Gastrocnemius medialis (tissue), 4 donors: ENCODE data around the gene GPC6. TPM values are rescaled to one million over a fixed set of nuclear protein-coding genes. Genes with fewer than 3 reads are reported as not detected.

Experiments
- ATAC-seq, 2 donors: fragments of 150-250 bp; one replicate each; pipeline ENCODE4 v1.9.1; 2016
- DNase-seq, 2 donors: peaks; one replicate each; pipeline ENCODE4 v3.0.0-alpha.2; 2019
- H3K27ac ChIP-seq, 4 donors: fragments of 200-600 bp; sonication (generic); 1 replicate in 1 of 4; 2 replicates in 3 of 4; pipeline ENCODE4 v1.5.1; 2016 to 2018; ENCODE audit warnings: mild to moderate bottlenecking in 2 of 4, moderate library complexity in 1 of 4
- H3K27me3 ChIP-seq, 3 donors: fragments of 200-600 bp; sonication (generic) in 2 of 3; 1 replicate in 1 of 3; 2 replicates in 2 of 3; pipeline versions ENCODE4 v1.5.1 to v1.6.0; 2016 to 2019; ENCODE audit warnings: mild to moderate bottlenecking in 1 of 3, moderate library complexity in 1 of 3
- H3K36me3 ChIP-seq, 2 donors: fragments of 200-600 bp; sonication (generic) in 1 of 2; one replicate each; pipeline ENCODE4 v1.5.1; 2017 to 2018
- H3K4me1 ChIP-seq, 2 donors: fragments of 200-600 bp; sonication (generic) in 1 of 2; one replicate each; pipeline ENCODE4 v1.5.1; 2016 to 2017; ENCODE audit warnings: mild to moderate bottlenecking in 2 of 2
- H3K4me3 ChIP-seq, 4 donors: fragments of 200-600 bp; sonication (generic) in 3 of 4; 1 replicate in 1 of 4; 2 replicates in 3 of 4; pipeline ENCODE4 v1.5.1; 2016 to 2019; ENCODE audit warnings: mild to moderate bottlenecking in 2 of 4
- H3K9me3 ChIP-seq, 3 donors: fragments of 200-600 bp; sonication (generic) in 2 of 3; 1 replicate in 1 of 3; 2 replicates in 2 of 3; pipeline ENCODE4 v1.5.1; 2016 to 2019
- POLR2A ChIP-seq, 2 donors: fragments of 450-650 bp; IDR thresholded peaks; one replicate each; pipeline ENCODE4 v1.6.1; 2017; ENCODE audit warnings: antibody characterized with exemption in 2 of 2, mild to moderate bottlenecking in 2 of 2, moderate library complexity in 2 of 2
- in situ Hi-C, 4 donors: fragments of 200-750 bp; cut with MboI; loops; one replicate each; pipeline versions ENCODE4 v1.15.0 to v1.8.0; 2017; ENCODE audit warnings: low sequenced_read_pairs in 4 of 4
- intact Hi-C: fragments of 100-400 bp; cut with DNase I; formaldehyde crosslinking; loops from one replicate; pipeline ENCODE4 v1.15.1; 2023; ENCODE audit warnings: low total_unique reads
- total RNA-seq, 4 donors: library from RNA; depleted of rRNA; stranded (reverse); fragments of >200 nt; gene quantifications; one replicate each; pipeline versions ENCODE4 v1.1.0 to v1.2.3, GENCODE V29; 2016
- TF ChIP-seq, protein P1 (sequence below), 5 experiments: fragments of 450-650 bp in 3 of 5; fragments of 200-600 bp in 2 of 5; sonication (generic) in 2 of 5; IDR thresholded peaks in 4 of 5; conservative IDR thresholded peaks in 1 of 5; 1 replicate in 4 of 5; 2 replicates in 1 of 5; pipeline ENCODE4 v1.5.1; 2016 to 2019; ENCODE audit warnings: antibody characterized with exemption in 5 of 5, mild to moderate bottlenecking in 3 of 5, moderate library complexity in 3 of 5

The GPC6 gene
- total RNA-seq, 4 donors from 2014 or later, result 0.47 to 0.88 (median 0.59) TPM

DNA sequence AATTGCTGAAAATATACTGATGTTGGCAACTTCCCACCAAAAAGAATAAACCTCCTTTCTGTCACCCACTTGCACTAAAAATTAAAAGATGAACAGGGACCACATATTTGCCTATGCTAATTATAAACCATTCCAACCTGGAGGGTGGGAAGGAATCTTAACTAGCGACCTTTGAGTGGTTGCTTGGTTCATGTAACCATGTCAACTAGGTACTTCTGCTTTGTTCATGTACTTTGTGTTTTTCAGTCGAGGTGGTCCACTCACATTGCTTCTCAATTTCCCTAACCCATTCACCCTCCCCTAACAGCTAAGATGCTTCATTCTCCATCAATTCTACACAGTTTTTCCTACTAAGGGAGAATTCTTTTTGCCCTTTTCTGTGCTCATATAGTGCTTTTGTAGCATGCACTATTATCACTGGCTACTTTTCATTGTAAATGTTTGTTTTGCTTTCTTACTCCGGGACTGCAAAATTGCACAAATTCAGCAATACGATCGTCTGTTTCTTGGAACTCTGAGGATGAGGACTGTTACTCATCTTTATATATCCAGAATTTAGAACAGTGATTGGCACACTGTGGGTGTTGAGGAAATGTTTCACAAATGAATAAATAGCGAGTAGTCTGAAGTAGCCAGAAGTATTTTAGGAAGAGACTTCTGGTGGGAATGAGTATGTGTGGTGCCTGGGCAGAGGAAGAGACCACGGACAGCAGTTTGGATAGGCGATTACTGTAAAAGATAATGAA, 187.5 kb downstream of the GPC6 start:
- Histone ChIP-seq H3K27me3 (no peaks in the 10 kb centered on the region), H3K9me3 (no peaks in the 10 kb centered on the region), H3K36me3 (no peaks in the 10 kb centered on the region), H3K27ac (no peak overlapping the region), H3K4me3 (no peak overlapping the region), H3K4me1 (no peaks in the 10 kb centered on the region)
- DNase-seq (no peak), ATAC-seq (no peak)
- in situ Hi-C loops (no loop called here), intact Hi-C loops (no loop called here)
- TF ChIP-seq, protein P1, sequence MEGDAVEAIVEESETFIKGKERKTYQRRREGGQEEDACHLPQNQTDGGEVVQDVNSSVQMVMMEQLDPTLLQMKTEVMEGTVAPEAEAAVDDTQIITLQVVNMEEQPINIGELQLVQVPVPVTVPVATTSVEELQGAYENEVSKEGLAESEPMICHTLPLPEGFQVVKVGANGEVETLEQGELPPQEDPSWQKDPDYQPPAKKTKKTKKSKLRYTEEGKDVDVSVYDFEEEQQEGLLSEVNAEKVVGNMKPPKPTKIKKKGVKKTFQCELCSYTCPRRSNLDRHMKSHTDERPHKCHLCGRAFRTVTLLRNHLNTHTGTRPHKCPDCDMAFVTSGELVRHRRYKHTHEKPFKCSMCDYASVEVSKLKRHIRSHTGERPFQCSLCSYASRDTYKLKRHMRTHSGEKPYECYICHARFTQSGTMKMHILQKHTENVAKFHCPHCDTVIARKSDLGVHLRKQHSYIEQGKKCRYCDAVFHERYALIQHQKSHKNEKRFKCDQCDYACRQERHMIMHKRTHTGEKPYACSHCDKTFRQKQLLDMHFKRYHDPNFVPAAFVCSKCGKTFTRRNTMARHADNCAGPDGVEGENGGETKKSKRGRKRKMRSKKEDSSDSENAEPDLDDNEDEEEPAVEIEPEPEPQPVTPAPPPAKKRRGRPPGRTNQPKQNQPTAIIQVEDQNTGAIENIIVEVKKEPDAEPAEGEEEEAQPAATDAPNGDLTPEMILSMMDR (IDR thresholded peaks at IDR 0.05 in 4 of 5, conservative IDR thresholded peaks at IDR 0.05 in 1 of 5), result no peak
- no peak for TF ChIP-seq POLR2A (IDR thresholded peaks at IDR 0.05)

GRCh38 chr13:93416736-93417355, 190.2 kb downstream of the GPC6 start:
- no peaks in the 10 kb centered on the region for H3K4me1 ChIP-seq
- in situ Hi-C loops, result no loop called here

GRCh38 chr13:93418398-93418797, 191.8 kb downstream of the GPC6 start:
- intact Hi-C loops, result no loop called here

More at GRCh38 chr13:93416736-93417355, 190.2 kb downstream of the GPC6 start:
- H3K27ac ChIP-seq, result no peak overlapping the region
- DNase-seq (no peak), ATAC-seq (no peak)
- no peaks in the 10 kb centered on the region for H3K9me3 ChIP-seq
- no peak overlapping the region for H3K4me3 ChIP-seq
- no peaks in the 10 kb centered on the region for H3K36me3 ChIP-seq
- intact Hi-C loops, result no loop called here
- TF ChIP-seq, protein P1 (IDR thresholded peaks at IDR 0.05 in 4 of 5, conservative IDR thresholded peaks at IDR 0.05 in 1 of 5), result no peak
- no peak for TF ChIP-seq POLR2A (IDR thresholded peaks at IDR 0.05)
- no peaks in the 10 kb centered on the region for H3K27me3 ChIP-seq

DNA sequence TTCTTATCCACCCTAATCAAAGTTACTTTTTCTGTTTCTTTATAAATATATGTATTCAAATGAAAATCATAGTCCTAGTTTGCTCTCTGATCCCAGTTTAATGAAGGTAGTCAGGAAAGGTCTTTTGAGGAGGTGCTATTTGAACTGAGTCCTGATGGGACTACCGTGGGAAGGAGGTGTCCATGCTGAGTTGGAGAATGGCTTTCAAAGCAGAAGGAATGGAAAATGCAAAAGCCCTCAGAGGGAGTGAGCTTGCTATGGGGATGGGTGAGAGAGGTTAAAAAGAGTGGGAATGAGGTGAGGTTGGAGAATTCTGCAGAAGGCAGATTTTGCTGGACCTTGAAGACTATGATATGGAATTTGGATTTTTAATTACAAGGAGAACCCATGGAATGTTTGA, 193.6 kb downstream of the GPC6 start:
- TF ChIP-seq, protein P1 (IDR thresholded peaks at IDR 0.05 in 4 of 5, conservative IDR thresholded peaks at IDR 0.05 in 1 of 5), result no peak
- no peak for TF ChIP-seq POLR2A (IDR thresholded peaks at IDR 0.05)
- H3K36me3 ChIP-seq, result no peaks in the 10 kb centered on the region
- ATAC-seq (no peak), DNase-seq (no peak)
- intact Hi-C loops, result no loop called here
- no peaks in the 10 kb centered on the region for H3K9me3 ChIP-seq
- in situ Hi-C loops, result no loop called here
- no peak overlapping the region for H3K27ac ChIP-seq
- H3K4me1 ChIP-seq, result no peaks in the 10 kb centered on the region
- no peaks in the 10 kb centered on the region for H3K27me3 ChIP-seq
- no peak overlapping the region for H3K4me3 ChIP-seq

More at GRCh38 chr13:93418398-93418797, 191.8 kb downstream of the GPC6 start:
- no peak for ATAC-seq
- no peak for DNase-seq
- Histone ChIP-seq H3K9me3 (no peaks in the 10 kb centered on the region), H3K4me1 (no peaks in the 10 kb centered on the region), H3K27me3 (no peaks in the 10 kb centered on the region), H3K36me3 (no peaks in the 10 kb centered on the region), H3K27ac (no peak overlapping the region), H3K4me3 (no peak overlapping the region)
- TF ChIP-seq, protein P1 (IDR thresholded peaks at IDR 0.05 in 4 of 5, conservative IDR thresholded peaks at IDR 0.05 in 1 of 5), result no peak
- no peak for TF ChIP-seq POLR2A (IDR thresholded peaks at IDR 0.05)
- in situ Hi-C loops, result no loop called here
